Chondrocyte (in vitro differentiated cells): ENCODE measurements around the gene TBCA. TPM values are rescaled to one million over a fixed set of nuclear protein-coding genes. Genes with fewer than 3 reads are reported as not detected.

ENCODE experiments used
- DNase-seq: peaks from one replicate; pipeline ENCODE4 v3.0.0; 2021; ENCODE audit warnings: mixed read lengths, low spot score
- H3K27ac Mint-ChIP-seq: one replicate; pipeline ENCODE4 v1.8.0; 2021; ENCODE audit warnings: mild to moderate bottlenecking, moderate library complexity, mixed read lengths; ENCODE audit not compliant: unreplicated experiment
- H3K27me3 Mint-ChIP-seq: 2 replicates; pipeline ENCODE4 v1.8.0; 2021; ENCODE audit warnings: low read depth, mixed read lengths
- H3K36me3 Mint-ChIP-seq: 2 replicates; pipeline ENCODE4 v1.8.0; 2021; ENCODE audit warnings: low read depth, mixed read lengths
- H3K4me1 Mint-ChIP-seq: 2 replicates; pipeline ENCODE4 v1.8.0; 2021; ENCODE audit warnings: low read depth, mild to moderate bottlenecking, mixed read lengths
- H3K4me3 Mint-ChIP-seq: one replicate; pipeline ENCODE4 v1.8.0; 2021; ENCODE audit warnings: mild to moderate bottlenecking, moderate library complexity, mixed read lengths; ENCODE audit not compliant: unreplicated experiment
- H3K9me3 Mint-ChIP-seq: 2 replicates; pipeline ENCODE4 v1.8.0; 2021; ENCODE audit warnings: low read depth, mixed read lengths
- CTCF ChIP-seq: fragments of 200-600 bp; sonication (generic); IDR thresholded peaks from 2 replicates; pipeline ENCODE4 v1.5.0; 2021; ENCODE audit warnings: antibody characterized with exemption, mild to moderate bottlenecking, moderate library complexity
- total RNA-seq: library from RNA; stranded (reverse); gene quantifications from 3 replicates; pipeline ENCODE4 v1.2.1, GENCODE V29; 2021

Gene TBCA
- total RNA-seq, 1 donor from 2014 or later, result 163 TPM

DNA sequence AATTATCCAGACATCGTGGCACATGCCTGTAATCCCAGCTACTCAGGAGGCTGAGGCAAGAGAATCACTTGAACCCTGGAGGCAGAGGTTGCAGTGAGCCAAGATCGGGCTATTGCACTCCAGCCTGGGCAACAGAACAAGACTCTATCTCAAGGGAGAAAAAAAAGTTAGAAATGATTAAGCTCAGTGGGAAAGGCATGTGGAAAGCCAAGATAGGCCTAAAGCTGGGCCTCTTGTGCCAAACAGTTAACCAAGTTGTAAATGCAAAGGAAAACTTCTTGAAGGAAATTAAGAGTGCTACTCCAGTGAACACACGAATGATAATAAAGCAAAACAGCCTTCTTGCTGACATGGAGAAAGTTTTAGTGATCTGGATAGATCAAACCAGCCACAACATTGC is 43.0 kb downstream of the TBCA start:
- Mint-ChIP-seq H3K36me3 (peaks cover 6% of the 10 kb centered on the region), H3K27me3 (no peaks in the 10 kb centered on the region), H3K4me3 (no peak overlapping the region), H3K27ac (no peak overlapping the region), H3K9me3 (peaks cover 15% of the 10 kb centered on the region), H3K4me1 (peaks cover 5% of the 10 kb centered on the region)
- no peak for TF ChIP-seq CTCF
- no peak for DNase-seq

DNA sequence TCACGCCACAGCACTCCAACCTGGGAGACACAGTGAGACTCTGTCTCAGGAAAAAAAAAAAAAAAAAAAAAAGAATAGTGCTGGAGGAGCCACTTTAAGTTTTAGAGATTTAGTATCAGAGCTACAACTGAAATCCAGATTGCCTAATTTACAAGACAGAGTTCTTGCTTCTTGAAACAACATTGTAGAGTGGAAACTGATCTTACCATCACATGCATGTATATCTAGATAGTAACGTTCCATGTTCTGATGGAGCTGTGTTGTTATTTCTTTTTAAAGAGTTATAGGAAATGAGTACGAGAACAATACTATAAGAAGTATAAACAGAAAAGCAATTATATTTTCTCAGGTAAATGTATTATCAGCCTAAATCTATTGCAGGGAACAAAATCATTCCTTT is 48.9 kb downstream of the TBCA start:
- no peak for TF ChIP-seq CTCF
- no peak for DNase-seq
- Mint-ChIP-seq H3K27ac (no peak overlapping the region), H3K27me3 (no peaks in the 10 kb centered on the region), H3K4me3 (no peak overlapping the region), H3K36me3 (no peaks in the 10 kb centered on the region), H3K9me3 (no peaks in the 10 kb centered on the region), H3K4me1 (peaks cover 32% of the 10 kb centered on the region)

DNA sequence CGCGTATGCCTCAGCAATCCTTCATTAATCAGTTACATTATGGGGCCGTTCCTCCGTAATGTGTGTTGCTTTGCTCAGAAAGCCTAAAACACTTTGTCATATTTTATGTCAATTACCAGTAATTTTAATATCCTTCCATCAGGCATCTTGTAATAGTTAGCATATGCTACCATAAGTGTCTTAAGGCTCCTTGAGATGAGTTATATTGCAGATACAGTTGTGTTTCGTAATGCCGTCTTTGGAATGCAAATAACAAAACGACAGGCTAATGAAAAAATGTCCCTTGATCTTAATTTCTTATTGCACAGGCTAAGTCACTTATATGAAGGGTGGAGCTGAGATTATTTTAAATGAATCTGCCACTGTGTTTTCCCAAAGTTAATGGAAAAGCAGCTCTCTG is 50.5 kb downstream of the TBCA start:
- TF ChIP-seq CTCF, result no peak
- Mint-ChIP-seq H3K9me3 (no peaks in the 10 kb centered on the region), H3K36me3 (no peaks in the 10 kb centered on the region), H3K4me3 (no peak overlapping the region), H3K27me3 (no peaks in the 10 kb centered on the region), H3K4me1 (peaks cover 34% of the 10 kb centered on the region), H3K27ac (no peak overlapping the region)
- DNase-seq, result no peak

- H3K27me3 Mint-ChIP-seq, result no peaks in the 10 kb centered on the region
- TF ChIP-seq CTCF, result no peak
- H3K4me1 Mint-ChIP-seq, result peaks cover 34% of the 10 kb centered on the region
- no peak for DNase-seq
- H3K9me3 Mint-ChIP-seq, result no peaks in the 10 kb centered on the region
- H3K36me3 Mint-ChIP-seq, result no peaks in the 10 kb centered on the region
- no peak overlapping the region for H3K27ac Mint-ChIP-seq
- no peak overlapping the region for H3K4me3 Mint-ChIP-seq
These were observed 51.2 kb downstream of the TBCA start for GRCh38 chr5:77724934-77725333.

GRCh38 chr5:77719666-77720363 is 56.3 kb downstream of the TBCA start:
- no peak for DNase-seq
- H3K4me1 Mint-ChIP-seq, result peaks cover 24% of the 10 kb centered on the region
- no peak overlapping the region for H3K27ac Mint-ChIP-seq
- H3K4me3 Mint-ChIP-seq, result no peak overlapping the region
- H3K27me3 Mint-ChIP-seq, result no peaks in the 10 kb centered on the region
- no peak for TF ChIP-seq CTCF
- H3K36me3 Mint-ChIP-seq, result no peaks in the 10 kb centered on the region
- no peaks in the 10 kb centered on the region for H3K9me3 Mint-ChIP-seq
